PFSK-1 (cell line): ENCODE data around the gene PAPPA2.

ENCODE experiments used
- FOXP2 ChIP-seq: optimal IDR thresholded peaks from 2 replicates; pipeline ENCODE3; 2011; ENCODE audit warnings: borderline replicate concordance, control low read depth, inconsistent platforms; ENCODE audit not compliant: insufficient read depth; ENCODE audit errors: extremely low read length, extremely low read depth
- POLR2AphosphoS5 ChIP-seq: IDR thresholded peaks from 2 replicates; pipeline ENCODE4 v1.6.1; 2012; ENCODE audit warnings: low read depth, mild to moderate bottlenecking, control low read depth, low read length, moderate library complexity
- REST ChIP-seq, 2 experiments: IDR thresholded peaks; 2 replicates each; pipeline versions ENCODE4 v1.6.1 to v1.8.0; 2011 to 2012; ENCODE audit warnings: low read depth in 2 of 2, low read length in 2 of 2, control low read depth in 1 of 2, inconsistent platforms in 1 of 2, mild to moderate bottlenecking in 1 of 2, moderate library complexity in 1 of 2; ENCODE audit not compliant: insufficient read depth in 1 of 2
- SIN3A ChIP-seq: IDR thresholded peaks from 2 replicates; pipeline ENCODE4 v1.6.1; 2012; ENCODE audit warnings: mild to moderate bottlenecking, low read length, moderate library complexity, borderline replicate concordance; ENCODE audit not compliant: insufficient read depth
- TAF1 ChIP-seq: IDR thresholded peaks from 2 replicates; pipeline ENCODE4 v1.6.1; 2012; ENCODE audit warnings: low read length, control low read depth, borderline replicate concordance; ENCODE audit not compliant: insufficient read depth

- TF ChIP-seq REST (IDR thresholded peaks at IDR 0.05; ENCODE audit: insufficient read depth in 1 of 2, low read depth in 2 of 2, low read length in 2 of 2): no peak
- no peak for TF ChIP-seq TAF1
- TF ChIP-seq POLR2AphosphoS5: no peak
- TF ChIP-seq SIN3A: no peak
- TF ChIP-seq FOXP2: no peak
These were observed 3.5 kb downstream of the PAPPA2 start for GRCh38 chr1:176466514-176466913.
